CD14-positive monocyte (primary cell): ENCODE measurements around the gene RBM10. TPM values are rescaled to one million over a fixed set of nuclear protein-coding genes. Genes with fewer than 3 reads are reported as not detected.

Experiments
- DNase-seq, 3 donors: peaks; one replicate each; pipeline ENCODE4 v3.0.0-alpha.2; 2011 to 2022
- H2AFZ ChIP-seq: 2 replicates; pipeline ENCODE4 v1.6.0; 2012; ENCODE audit warnings: mild to moderate bottlenecking, low read depth, low read length, inconsistent platforms; ENCODE audit not compliant: insufficient read depth, poor library complexity, severe bottlenecking
- H3K27ac ChIP-seq, 2 donors: 1 replicate in 1 of 2; 2 replicates in 1 of 2; pipeline ENCODE4 v1.5.1; 2012 to 2013; ENCODE audit warnings: low read length in 2 of 2, control low read depth in 1 of 2, inconsistent platforms in 1 of 2, low read depth in 1 of 2, mild to moderate bottlenecking in 1 of 2
- H3K27me3 ChIP-seq, 2 donors: one replicate each; pipeline versions ENCODE4 v1.6.0 to v1.6.1; 2011 to 2013; ENCODE audit warnings: low read length in 2 of 2; ENCODE audit not compliant: control insufficient read depth in 2 of 2, insufficient read depth in 2 of 2
- H3K36me3 ChIP-seq, 2 donors: replicated peaks in 1 of 2; 1 replicate in 1 of 2; 2 replicates in 1 of 2; pipeline versions ENCODE4 v1.5.1 to v1.6.1; 2012 to 2013; ENCODE audit warnings: low read length in 2 of 2, control low read depth in 1 of 2, inconsistent platforms in 1 of 2, mild to moderate bottlenecking in 1 of 2; ENCODE audit not compliant: insufficient read depth in 2 of 2, control insufficient read depth in 1 of 2
- H3K4me1 ChIP-seq, 2 donors: 1 replicate in 1 of 2; 2 replicates in 1 of 2; pipeline versions ENCODE4 v1.5.1 to v1.6.1; 2012 to 2013; ENCODE audit warnings: low read length in 2 of 2, control low read depth in 1 of 2, inconsistent platforms in 1 of 2, mild to moderate bottlenecking in 1 of 2, moderate library complexity in 1 of 2; ENCODE audit not compliant: insufficient read depth in 2 of 2, control insufficient read depth in 1 of 2
- H3K4me2 ChIP-seq: replicated peaks from 2 replicates; pipeline ENCODE3; 2012; ENCODE audit warnings: low read length, moderate library complexity, mild to moderate bottlenecking; ENCODE audit not compliant: poor library complexity, severe bottlenecking; ENCODE audit errors: extremely low read depth
- H3K4me3 ChIP-seq, 3 experiments: fragments of 200-600 bp in 1 of 3; sonication (generic) in 1 of 3; replicated peaks in 1 of 3; 1 replicate in 2 of 3; 2 replicates in 1 of 3; pipeline ENCODE4 v1.5.1; 2011 to 2013; ENCODE audit warnings: low read length in 3 of 3, mild to moderate bottlenecking in 3 of 3, control low read depth in 2 of 3, low read depth in 2 of 3, inconsistent platforms in 1 of 3, moderate library complexity in 1 of 3
- H3K79me2 ChIP-seq: 2 replicates; pipeline ENCODE4 v1.6.0; 2012; ENCODE audit warnings: mild to moderate bottlenecking, control low read depth, inconsistent platforms, low read length, moderate library complexity; ENCODE audit not compliant: insufficient read depth
- H3K9ac ChIP-seq: 2 replicates; pipeline ENCODE4 v1.6.0; 2017; ENCODE audit warnings: low read length, mild to moderate bottlenecking; ENCODE audit not compliant: insufficient read depth, poor library complexity, severe bottlenecking
- H3K9me3 ChIP-seq, 2 donors: replicated peaks in 1 of 2; 1 replicate in 1 of 2; 2 replicates in 1 of 2; pipeline versions ENCODE4 v1.5.1 to v1.6.1; 2012 to 2013; ENCODE audit warnings: low read length in 2 of 2, control low read depth in 1 of 2; ENCODE audit not compliant: control insufficient read depth in 1 of 2, insufficient read depth in 1 of 2
- H4K20me1 ChIP-seq: 2 replicates; pipeline ENCODE4 v1.6.0; 2012; ENCODE audit warnings: mild to moderate bottlenecking, low read length, control low read depth, moderate library complexity; ENCODE audit not compliant: insufficient read depth
- H3K27ac Mint-ChIP-seq, 7 donors: one replicate each; pipeline ENCODE4 v1.8.0; 2020; ENCODE audit warnings: mild to moderate bottlenecking in 7 of 7, mixed read lengths in 7 of 7, moderate library complexity in 6 of 7, inconsistent platforms in 2 of 7
- H3K27me3 Mint-ChIP-seq, 3 donors: one replicate each; pipeline ENCODE4 v1.8.0; 2021 to 2022; ENCODE audit warnings: low read depth in 3 of 3, mild to moderate bottlenecking in 3 of 3, mixed read lengths in 3 of 3, moderate library complexity in 3 of 3, inconsistent platforms in 1 of 3
- H3K36me3 Mint-ChIP-seq, 2 donors: one replicate each; pipeline ENCODE4 v1.8.0; 2020; ENCODE audit warnings: mixed read lengths in 2 of 2, inconsistent platforms in 1 of 2, mild to moderate bottlenecking in 1 of 2
- H3K4me1 Mint-ChIP-seq: one replicate; pipeline ENCODE4 v1.8.0; 2020; ENCODE audit warnings: mild to moderate bottlenecking, mixed read lengths
- H3K4me3 Mint-ChIP-seq, 2 donors: one replicate each; pipeline ENCODE4 v1.8.0; 2020; ENCODE audit warnings: mild to moderate bottlenecking in 2 of 2, mixed read lengths in 2 of 2, moderate library complexity in 1 of 2
- H3K9me3 Mint-ChIP-seq, 7 donors: one replicate each; pipeline ENCODE4 v1.8.0; 2020 to 2022; ENCODE audit warnings: mixed read lengths in 7 of 7, mild to moderate bottlenecking in 6 of 7, moderate library complexity in 6 of 7, inconsistent platforms in 2 of 7
- CTCF ChIP-seq: fragments of 200-600 bp; IDR thresholded peaks from one replicate; pipeline ENCODE4 v1.8.0; 2022; ENCODE audit warnings: antibody characterized with exemption, mild to moderate bottlenecking
- WGBS: methylation state at CpG from one replicate; pipeline ENCODE4 v1.1.5; 2013; ENCODE audit warnings: missing lambda C conversion rate; ENCODE audit not compliant: insufficient coverage; 5-methylcytosine and 5-hydroxymethylcytosine counted together
- intact Hi-C, 2 donors: fragments of 100-400 bp; cut with micrococcal nuclease; formaldehyde crosslinking; loops; one replicate each; pipeline versions ENCODE4 v1.15.0 to v1.15.1; 2023
- polyA plus RNA-seq, 3 donors: library from polyadenylated mRNA; depleted of rRNA in 1 of 3; unstranded in 2 of 3; stranded (reverse) in 1 of 3; fragments of 300-500 nt in 2 of 3; fragments of >200 nt in 1 of 3; fragmentation: Illumina TruSeq in 2 of 3; gene quantifications; 1 replicate in 2 of 3; 2 replicates in 1 of 3; pipeline ENCODE4 v1.2.3, GENCODE V29; 2012 to 2021

RBM10 gene
- polyA plus RNA-seq, 3 donors = 7.3 to 29.4 (median 14.0) TPM

GRCh38 chrX:47162927-47163583, 18.0 kb downstream of the RBM10 start:
- intact Hi-C loops = no loop called here
- no peak overlapping the region for H3K9ac ChIP-seq
- TF ChIP-seq CTCF = no peak
- Mint-ChIP-seq H3K4me1 (no peaks in the 10 kb centered on the region), H3K9me3 (peaks cover 0 to 14% (median 7%) of the 10 kb centered on the region in 7 donors), H3K36me3 (peaks cover 2 to 15% of the 10 kb centered on the region in 2 donors), H3K27ac (peak overlapping the region in 1 of 7 donors; percentile 60), H3K27me3 (peaks cover 0 to 41% (median 1%) of the 10 kb centered on the region in 3 donors), H3K4me3 (no peak overlapping the region)
- no peak overlapping the region for H3K27ac ChIP-seq
- H3K79me2 ChIP-seq = peaks cover 70% of the 10 kb centered on the region
- H4K20me1 ChIP-seq = peaks cover 32% of the 10 kb centered on the region
- H3K4me3 ChIP-seq = no peak overlapping the region
- DNase-seq = no peak
- H3K27me3 ChIP-seq = no peaks in the 10 kb centered on the region
- H3K36me3 ChIP-seq = no peaks in the 10 kb centered on the region
- H3K9me3 ChIP-seq = peaks cover 0 to 7% of the 10 kb centered on the region in 2 donors
- H3K4me2 ChIP-seq = no peak overlapping the region
- no peak overlapping the region for H2AFZ ChIP-seq
- no CpG with 5 or more reads among the region's 5 CpGs for WGBS
- no peaks in the 10 kb centered on the region for H3K4me1 ChIP-seq

GRCh38 chrX:47164420-47164819, 19.4 kb downstream of the RBM10 start:
- Histone ChIP-seq H2AFZ (no peak overlapping the region), H3K79me2 (peaks cover 70% of the 10 kb centered on the region), H3K4me3 (no peak overlapping the region), H3K27ac (no peak overlapping the region), H3K36me3 (peaks cover 9% of the 10 kb centered on the region in 2 donors), H3K27me3 (no peaks in the 10 kb centered on the region), H3K9ac (no peak overlapping the region), H3K4me1 (no peaks in the 10 kb centered on the region), H3K9me3 (peaks cover 0 to 7% of the 10 kb centered on the region in 2 donors), H4K20me1 (peaks cover 35% of the 10 kb centered on the region), H3K4me2 (no peak overlapping the region)
- Mint-ChIP-seq H3K4me3 (no peak overlapping the region), H3K36me3 (peaks cover 11 to 26% of the 10 kb centered on the region in 2 donors), H3K4me1 (no peaks in the 10 kb centered on the region), H3K9me3 (peaks cover 0 to 10% (median 2%) of the 10 kb centered on the region in 7 donors), H3K27ac (peak overlapping the region in 1 of 7 donors; percentile 37), H3K27me3 (peaks cover 0 to 52% (median 0%) of the 10 kb centered on the region in 3 donors)
- no peak for TF ChIP-seq CTCF
- DNase-seq = no peak
- no CpG with 5 or more reads among the region's 3 CpGs for WGBS
- intact Hi-C loops = no loop called here
